ENCODE results near the gene BARHL1. TPM values are rescaled to one million over a fixed set of nuclear protein-coding genes. Genes with fewer than 3 reads are reported as not detected.

The BARHL1 gene
- total RNA-seq, 4 donors from 2014 or later, result not detected

GRCh38 chr9:132628746-132629145, 46.3 kb downstream of the BARHL1 start:
- 91% methylated on average over 8 of the region's 8 CpGs for WGBS
- TF ChIP-seq EP300 (IDR thresholded peaks at IDR 0.05), result no peak
- TF ChIP-seq CTCF (IDR thresholded peaks at IDR 0.05), result no peak
- no peak for TF ChIP-seq POLR2A (IDR thresholded peaks at IDR 0.05; ENCODE audit: low read depth)
- TF ChIP-seq POLR2AphosphoS5 (IDR thresholded peaks at IDR 0.05), result no peak
- no peak for DNase-seq (ENCODE audit: extremely low spot score)
- H3K9me3 ChIP-seq, result no peaks in the 10 kb centered on the region
- intact Hi-C loops (cut with DNase I), result no loop called here
- peaks cover 35 to 84% (median 71%) of the 10 kb centered on the region in 4 donors for H3K36me3 ChIP-seq
- H3K4me1 ChIP-seq, result no peaks in the 10 kb centered on the region
- no peaks in the 10 kb centered on the region for H3K27me3 ChIP-seq
- no peak overlapping the region for H3K4me3 ChIP-seq
- no peak overlapping the region for H3K27ac ChIP-seq (replicated peaks in 1 of 4)

GRCh38 chr9:132630116-132630515, 47.7 kb downstream of the BARHL1 start:
- WGBS, result 84% methylated on average over 7 of the region's 9 CpGs
- no peak overlapping the region for H3K27ac ChIP-seq (replicated peaks in 1 of 4)

GRCh38 chr9:132630811-132631210, 48.4 kb downstream of the BARHL1 start:
- no peak for DNase-seq (ENCODE audit: extremely low spot score)
- H3K9me3 ChIP-seq, result no peaks in the 10 kb centered on the region
- peaks cover 37 to 79% (median 58%) of the 10 kb centered on the region in 4 donors for H3K36me3 ChIP-seq
- no peak overlapping the region for H3K27ac ChIP-seq (replicated peaks in 1 of 4)
- intact Hi-C loops (cut with DNase I), result no loop called here
- no peaks in the 10 kb centered on the region for H3K27me3 ChIP-seq
- H3K4me1 ChIP-seq, result no peaks in the 10 kb centered on the region
- TF ChIP-seq POLR2AphosphoS5 (IDR thresholded peaks at IDR 0.05) (no peak), EP300 (IDR thresholded peaks at IDR 0.05) (no peak), CTCF (IDR thresholded peaks at IDR 0.05) (no peak), POLR2A (IDR thresholded peaks at IDR 0.05; ENCODE audit: low read depth) (no peak)
- no peak overlapping the region for H3K4me3 ChIP-seq
- 90% methylated on average over 3 of the region's 3 CpGs for WGBS

More at GRCh38 chr9:132630116-132630515, 47.7 kb downstream of the BARHL1 start:
- intact Hi-C loops (cut with DNase I), result no loop called here
- TF ChIP-seq POLR2A (IDR thresholded peaks at IDR 0.05; ENCODE audit: low read depth) (no peak), EP300 (IDR thresholded peaks at IDR 0.05) (no peak), CTCF (IDR thresholded peaks at IDR 0.05) (no peak), POLR2AphosphoS5 (IDR thresholded peaks at IDR 0.05) (no peak)
- H3K4me1 ChIP-seq, result no peaks in the 10 kb centered on the region
- no peak for DNase-seq (ENCODE audit: extremely low spot score)
- no peaks in the 10 kb centered on the region for H3K27me3 ChIP-seq
- no peak overlapping the region for H3K4me3 ChIP-seq
- H3K36me3 ChIP-seq, result peaks cover 35 to 82% (median 63%) of the 10 kb centered on the region in 4 donors
- no peaks in the 10 kb centered on the region for H3K9me3 ChIP-seq

- Histone ChIP-seq H3K4me3 (no peak overlapping the region), H3K36me3 (peaks cover 41 to 80% (median 58%) of the 10 kb centered on the region in 4 donors), H3K27ac (replicated peaks in 1 of 4) (no peak overlapping the region), H3K4me1 (no peaks in the 10 kb centered on the region), H3K9me3 (no peaks in the 10 kb centered on the region), H3K27me3 (no peaks in the 10 kb centered on the region)
- intact Hi-C loops (cut with DNase I), result no loop called here
- 94% methylated on average over 5 of the region's 5 CpGs for WGBS
- DNase-seq (ENCODE audit: extremely low spot score), result no peak
- TF ChIP-seq CTCF (IDR thresholded peaks at IDR 0.05), result no peak
- TF ChIP-seq POLR2AphosphoS5 (IDR thresholded peaks at IDR 0.05), result no peak
- no peak for TF ChIP-seq POLR2A (IDR thresholded peaks at IDR 0.05; ENCODE audit: low read depth)
These were observed 48.9 kb downstream of the BARHL1 start for GRCh38 chr9:132631280-132631679.

- 85% methylated on average over 7 of the region's 7 CpGs for WGBS
- Histone ChIP-seq H3K4me1 (no peaks in the 10 kb centered on the region), H3K27me3 (no peaks in the 10 kb centered on the region), H3K36me3 (peaks cover 41 to 80% (median 57%) of the 10 kb centered on the region in 4 donors), H3K4me3 (no peak overlapping the region), H3K9me3 (no peaks in the 10 kb centered on the region), H3K27ac (replicated peaks in 1 of 4) (no peak overlapping the region)
- no peak for DNase-seq (ENCODE audit: extremely low spot score)
- intact Hi-C loops (cut with DNase I), result no loop called here
- no peak for TF ChIP-seq POLR2A (IDR thresholded peaks at IDR 0.05; ENCODE audit: low read depth)
- no peak for TF ChIP-seq CTCF (IDR thresholded peaks at IDR 0.05)
- TF ChIP-seq POLR2AphosphoS5 (IDR thresholded peaks at IDR 0.05), result no peak
- TF ChIP-seq EP300 (IDR thresholded peaks at IDR 0.05), result no peak
These were observed 49.3 kb downstream of the BARHL1 start for GRCh38 chr9:132631685-132632084.
